ENCODE measurements around the gene NOTCH3.

NOTCH3 gene

DNA sequence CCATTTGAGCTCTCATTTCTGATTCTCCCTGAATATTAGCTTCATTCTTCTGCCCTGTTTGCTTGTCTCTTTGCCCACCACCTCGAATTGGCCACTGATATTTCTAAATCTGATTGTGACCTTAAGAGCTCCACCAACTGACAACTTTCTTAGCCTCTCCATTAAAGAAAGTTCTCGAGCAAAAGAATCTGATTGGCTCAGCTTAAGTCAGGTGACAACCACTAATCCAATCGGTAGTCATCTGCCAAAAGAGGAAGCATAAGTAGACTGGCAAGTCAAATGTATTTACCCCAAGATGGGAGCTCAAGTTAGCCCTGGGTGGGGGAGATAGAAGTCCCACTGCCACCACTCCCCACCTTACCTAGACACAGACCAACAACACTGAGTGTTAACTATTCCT lies 41.5 kb downstream of the NOTCH3 start:
- no peak for DNase-seq

DNA sequence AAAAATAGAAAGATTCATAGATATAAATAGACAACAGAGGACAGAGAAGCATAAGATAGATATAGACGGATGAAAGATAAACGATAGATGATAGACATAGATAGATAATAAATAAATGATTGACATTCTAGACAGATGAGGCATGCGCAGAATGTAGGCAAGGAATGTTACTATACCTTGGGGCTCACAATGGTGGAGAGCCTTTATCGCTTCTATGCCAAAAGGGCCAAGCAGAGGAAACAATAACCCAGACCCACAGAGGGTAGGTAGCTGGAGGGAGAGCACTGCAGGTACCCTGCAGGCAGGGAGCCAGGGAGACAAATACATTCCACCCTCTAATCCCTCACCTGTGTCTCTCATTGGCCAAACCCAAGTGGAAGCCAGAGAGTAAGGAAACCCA lies 44.4 kb downstream of the NOTCH3 start:
- DNase-seq = no peak

DNA sequence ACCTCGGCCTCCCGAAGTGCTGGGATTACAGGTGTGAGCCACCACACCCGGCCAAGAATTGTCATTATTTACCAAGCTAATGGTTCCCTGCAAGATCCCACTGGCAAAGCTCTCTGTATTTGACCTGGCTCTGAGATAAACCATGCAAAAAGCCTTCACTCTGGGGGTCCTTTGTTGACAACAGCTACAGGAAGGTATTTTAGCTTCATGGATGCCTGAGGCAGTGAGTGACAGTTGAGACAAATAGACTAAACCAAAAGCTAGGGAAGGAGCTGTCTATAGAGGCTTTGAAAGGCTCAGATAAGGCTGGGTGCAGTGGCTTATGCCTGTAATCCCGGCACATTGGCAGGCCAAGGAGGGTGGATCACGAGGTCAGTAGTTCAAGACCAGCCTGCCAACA lies 45.5 kb downstream of the NOTCH3 start:
- DNase-seq = no peak

DNA sequence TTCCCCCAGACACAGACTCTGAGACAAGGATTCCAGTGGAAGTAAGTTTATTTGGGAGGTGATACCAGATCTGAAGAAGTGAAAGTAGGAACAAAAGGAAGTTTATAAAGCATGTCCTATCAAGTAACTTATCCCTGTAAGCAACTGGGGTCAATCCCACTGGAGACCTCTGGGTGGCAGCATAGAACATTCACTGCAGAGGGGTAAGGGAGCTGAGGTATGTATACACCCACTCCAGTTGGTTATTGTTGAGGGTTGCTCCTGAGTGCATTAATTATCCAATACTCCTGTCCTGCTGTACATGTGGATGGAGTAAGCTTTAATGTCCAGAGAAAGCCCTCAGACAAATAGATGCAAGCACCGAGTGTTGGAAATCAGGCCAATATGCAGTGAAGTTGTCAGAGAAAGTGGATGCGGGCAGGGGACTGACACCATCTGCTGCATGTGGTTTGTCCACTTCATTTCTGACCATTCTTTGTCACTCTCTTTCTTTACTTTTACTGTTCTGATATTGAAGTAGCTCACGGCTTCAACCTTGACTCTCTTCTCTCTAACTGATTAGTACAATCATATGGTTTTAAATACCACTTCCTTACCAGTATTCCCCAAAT lies 46.7 kb downstream of the NOTCH3 start:
- no peak for DNase-seq

DNA sequence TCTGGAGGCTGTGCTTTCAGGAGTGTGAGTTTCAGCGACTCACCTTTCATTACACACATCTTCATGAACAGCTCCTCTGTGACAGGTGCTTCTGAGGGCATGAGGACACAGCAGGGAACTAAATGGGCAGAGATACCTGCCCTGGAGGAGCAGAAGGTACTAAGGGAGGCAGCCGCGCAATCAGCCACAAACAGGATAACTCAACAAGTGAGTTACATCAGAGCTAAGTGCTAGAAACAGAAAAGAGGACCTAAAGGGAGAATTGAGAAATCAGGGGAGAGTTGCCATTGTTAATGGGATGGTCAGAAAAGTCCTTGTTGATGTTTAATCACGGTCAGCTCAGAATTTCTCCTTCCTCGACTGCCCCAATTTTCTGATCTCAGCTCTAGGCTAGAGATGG lies 51.1 kb downstream of the NOTCH3 start:
- no peak for DNase-seq

DNA sequence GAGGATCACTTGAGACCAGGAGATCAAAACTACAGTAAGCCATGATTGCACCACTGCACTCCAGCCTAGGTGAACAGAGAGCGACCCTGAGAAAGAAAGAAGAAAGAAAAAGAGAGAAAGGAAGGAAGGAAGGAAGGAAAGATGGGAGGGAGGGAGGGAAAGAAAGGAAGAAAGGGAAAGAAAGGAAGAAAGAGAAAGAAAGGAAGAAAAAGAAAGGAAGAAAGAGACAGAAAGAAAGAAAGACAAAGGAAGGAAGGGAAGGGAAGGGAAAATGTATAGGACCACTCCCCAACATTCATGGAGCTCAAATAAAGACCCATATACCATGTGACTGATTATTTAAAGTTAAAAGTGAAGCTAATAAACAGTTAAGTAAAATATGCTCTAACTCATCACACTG lies 53.7 kb downstream of the NOTCH3 start:
- no peak for DNase-seq

DNA sequence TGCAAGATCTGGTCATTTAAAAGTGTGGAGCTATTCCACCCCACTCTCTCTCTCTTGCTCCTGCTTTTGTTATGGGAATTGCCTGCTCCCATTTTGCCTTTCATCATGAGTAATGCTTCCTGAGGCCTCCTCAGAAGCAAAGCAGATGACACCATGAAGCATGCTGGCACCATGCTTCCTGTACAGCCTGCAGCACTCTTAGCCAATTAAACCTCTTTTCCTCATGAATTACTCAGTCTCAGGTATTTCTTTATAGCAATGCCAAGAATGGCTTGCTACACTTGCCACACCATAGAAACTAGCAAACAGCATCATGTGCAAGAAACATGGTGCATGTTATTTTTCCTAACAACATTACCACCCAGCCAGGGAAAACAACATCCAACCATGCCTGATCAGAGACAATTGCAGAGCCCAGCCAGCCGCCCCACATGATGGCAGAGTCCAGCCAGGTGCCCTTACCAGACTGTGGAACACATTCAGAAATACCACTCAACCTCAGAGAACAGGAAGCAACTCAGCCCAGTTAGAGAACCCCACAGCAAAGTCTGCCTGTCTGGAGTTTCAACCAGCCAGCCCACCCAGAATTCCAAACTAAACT lies 56.6 kb downstream of the NOTCH3 start:
- DNase-seq = no peak

DNA sequence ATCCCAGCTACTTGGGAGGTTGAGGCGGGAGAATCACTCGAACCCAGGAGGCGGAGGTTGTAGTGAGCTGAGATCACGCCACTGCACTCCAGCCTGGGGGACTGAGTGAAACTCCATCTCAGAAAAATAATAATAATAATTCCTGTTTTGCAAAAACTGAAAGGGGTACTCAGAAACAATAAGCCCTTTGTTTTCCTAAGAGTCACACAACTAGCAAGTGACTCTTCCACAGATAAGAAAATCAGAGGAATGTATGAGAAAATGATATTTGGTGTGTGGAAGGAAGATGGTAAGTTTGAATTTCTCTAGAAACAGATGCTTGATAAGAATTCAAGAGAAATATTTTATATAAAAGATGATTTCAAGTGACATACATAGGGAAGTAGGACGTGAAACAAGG lies 58.5 kb downstream of the NOTCH3 start:
- no peak for DNase-seq

DNA sequence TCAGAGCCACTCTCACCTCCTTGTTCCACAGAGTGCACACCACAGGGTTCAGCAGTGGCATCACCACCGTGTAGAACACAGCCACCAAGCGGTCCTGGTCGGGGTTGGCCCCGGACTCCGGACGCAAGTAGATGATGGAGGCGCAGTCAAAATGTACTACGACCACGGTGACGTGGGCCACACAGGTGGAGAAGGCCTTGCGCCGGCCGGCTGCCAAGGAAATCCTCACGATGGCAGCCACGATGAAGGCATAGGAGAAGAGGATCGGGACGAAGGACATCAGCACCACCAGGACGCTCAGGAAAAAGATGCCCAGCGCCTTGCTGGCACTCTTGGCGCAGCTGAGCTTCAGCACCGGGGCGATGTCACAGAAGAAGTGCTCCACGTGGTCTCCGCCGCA lies 59.7 kb downstream of the NOTCH3 start:
- DNase-seq = no peak

DNA sequence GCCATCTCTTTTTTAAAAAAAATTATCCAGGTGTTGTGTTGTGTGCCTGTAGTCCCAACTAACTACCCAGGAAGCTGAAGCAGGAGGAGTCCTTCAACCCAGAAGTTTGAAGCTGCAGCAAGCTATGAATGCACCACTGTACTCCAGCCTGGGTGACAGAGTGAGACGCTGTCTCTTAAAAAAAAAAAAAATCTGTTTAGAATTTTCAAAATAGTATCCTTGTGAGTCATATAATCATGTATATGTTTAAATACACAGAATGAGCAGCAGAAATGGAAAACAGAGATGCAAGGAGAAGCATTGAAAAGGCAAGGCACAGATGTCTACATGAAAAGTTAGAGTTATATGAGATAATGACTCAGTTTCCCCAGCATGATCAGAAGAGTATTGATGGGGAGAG lies 62.4 kb downstream of the NOTCH3 start:
- no peak for DNase-seq

DNA sequence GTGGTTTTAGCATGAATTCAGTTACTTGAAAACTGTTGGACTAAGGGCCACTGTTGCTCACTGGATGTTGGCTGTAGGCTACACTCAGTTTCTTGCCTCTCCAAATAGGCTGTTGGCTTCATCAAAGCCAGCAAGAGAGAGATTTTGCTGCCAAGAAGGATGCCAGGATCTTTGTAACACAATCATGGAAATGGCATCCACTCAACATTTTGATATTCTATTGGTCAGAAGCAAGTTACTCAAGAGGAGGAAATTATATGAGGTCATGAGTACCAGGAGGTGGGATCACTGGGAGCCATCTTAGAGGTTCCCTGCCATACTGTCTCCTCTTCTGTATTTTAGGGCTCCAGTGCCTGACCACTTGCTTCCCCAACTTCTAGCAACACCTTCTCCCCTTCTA lies 63.0 kb downstream of the NOTCH3 start:
- DNase-seq = no peak

DNA sequence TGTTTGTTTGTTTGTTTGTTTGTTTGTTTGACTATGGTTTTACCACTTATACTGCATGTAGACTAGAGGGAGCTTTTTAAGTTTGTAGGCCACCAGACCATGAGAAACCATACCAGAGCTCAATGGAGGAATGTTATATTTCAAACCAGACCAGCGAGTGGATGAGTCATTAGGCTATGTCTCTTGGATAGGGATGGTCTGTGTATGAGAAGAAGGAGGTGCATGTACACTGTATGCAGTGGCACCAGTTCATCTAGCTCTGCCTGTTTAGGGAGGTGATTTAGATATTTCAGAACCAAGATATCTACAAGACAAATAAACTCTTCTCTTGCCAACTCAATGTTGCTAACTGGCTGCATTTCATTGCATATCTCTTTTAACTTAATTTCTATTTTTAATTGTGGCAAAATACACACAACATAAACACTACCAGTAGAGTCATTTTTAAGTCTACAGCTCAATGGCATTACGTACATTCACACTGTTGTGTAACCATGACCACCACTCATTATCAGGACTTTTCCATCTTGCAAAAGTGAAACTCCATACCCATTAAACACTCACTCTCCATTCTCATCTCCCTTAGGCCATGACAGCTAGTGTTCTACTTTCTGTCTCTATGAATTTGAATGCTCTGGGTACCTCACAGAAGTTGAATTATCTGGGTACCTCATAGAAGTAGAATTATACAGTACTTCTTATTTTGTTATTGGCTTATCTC lies 64.4 kb downstream of the NOTCH3 start:
- DNase-seq = no peak

DNA sequence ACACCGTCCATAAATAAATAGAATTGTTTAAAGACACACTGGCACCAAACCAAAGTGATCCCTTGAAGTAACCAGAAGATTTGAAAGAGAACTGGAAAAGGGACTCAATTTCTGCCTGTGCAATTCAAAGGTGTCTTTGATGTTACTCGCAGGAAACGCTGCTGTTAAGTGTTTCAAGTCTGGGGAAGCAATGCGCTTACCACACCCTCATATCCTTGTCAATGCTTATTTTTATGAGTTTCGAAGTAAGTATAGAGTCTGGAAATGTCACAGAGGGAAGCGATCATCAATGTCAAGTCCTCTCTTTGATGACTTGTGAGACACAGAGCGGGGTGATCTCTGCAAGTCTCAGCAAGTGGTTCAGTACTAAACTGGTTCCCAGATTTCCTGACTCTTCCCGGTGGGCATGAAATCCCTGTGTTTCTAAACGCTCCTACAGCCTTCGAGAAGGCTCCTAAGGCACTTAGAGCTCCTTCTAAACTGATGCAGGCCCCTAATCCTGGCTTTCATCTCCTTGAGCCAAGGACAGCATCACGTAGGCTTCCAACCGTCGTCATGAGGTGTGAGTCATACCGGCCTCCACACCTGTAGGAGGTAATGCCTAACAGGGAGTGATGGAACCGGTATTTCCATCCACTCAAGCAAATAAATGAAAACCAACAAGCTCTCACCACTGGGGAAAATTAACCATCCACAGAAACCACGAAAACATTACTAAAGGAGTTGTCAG lies 70.8 kb downstream of the NOTCH3 start:
- no peak for DNase-seq

DNA sequence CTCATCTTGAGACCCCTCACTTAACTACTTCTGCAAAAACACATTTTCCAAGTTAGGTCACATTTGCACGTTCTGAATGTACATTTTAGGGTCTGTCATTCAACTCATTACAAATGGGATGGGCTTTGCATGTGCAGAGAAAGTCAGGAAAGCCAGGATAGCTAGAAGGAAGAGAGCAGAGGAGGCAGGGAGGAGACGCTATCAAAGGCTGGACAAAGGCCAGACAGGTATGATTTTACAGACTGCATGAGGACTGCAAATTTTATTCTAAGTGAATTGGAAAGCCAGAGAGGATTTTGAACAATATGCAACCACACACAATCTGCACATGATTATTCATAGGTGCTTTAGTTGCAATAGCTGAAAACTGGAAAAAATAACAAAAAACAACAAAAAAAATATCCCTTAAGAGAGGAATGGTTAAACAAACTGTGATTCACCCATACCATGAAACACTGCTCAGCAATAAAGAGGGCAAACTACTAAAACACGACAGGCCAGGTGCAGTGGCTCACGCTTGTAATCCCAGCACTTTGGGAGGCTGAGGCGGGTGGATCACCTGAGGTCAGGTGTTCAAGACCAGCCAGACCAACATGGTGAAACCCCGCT lies 72.5 kb downstream of the NOTCH3 start:
- no peak for DNase-seq

DNA sequence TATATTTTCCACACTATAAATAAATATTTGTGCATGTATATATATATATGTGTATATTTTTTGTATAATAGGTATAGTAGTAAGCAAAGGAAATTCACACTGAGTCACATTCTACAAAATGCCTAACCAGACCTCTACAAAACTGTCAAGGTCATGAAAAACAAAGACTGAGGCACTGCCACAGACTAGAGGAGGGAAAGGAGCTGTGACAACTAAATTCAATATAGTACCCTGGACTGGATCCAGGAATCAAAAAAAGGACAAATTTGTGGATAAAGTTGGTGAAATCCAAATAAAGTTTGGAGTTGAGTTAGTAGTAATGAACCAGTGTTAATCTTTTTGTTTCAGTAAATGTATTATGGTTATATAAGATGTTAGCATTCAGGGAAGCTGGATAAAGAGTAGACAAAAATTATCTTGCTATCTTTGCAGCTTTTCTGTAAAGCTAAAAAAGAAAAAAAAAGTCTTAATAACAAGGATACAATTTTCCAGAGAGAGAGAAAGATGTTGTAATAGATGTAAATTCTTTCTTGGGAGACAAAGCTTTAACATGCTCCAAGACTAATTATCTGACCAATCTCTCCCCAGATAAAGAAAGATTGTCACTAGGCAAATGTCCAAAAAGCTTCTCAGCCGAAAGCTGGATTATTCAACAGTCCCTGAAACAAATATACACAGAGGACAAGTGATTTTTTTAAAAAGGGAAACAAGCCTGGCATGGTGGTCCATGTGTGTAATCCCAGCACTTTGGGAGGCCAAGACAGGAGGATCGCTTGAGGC lies 74.5 kb downstream of the NOTCH3 start:
- DNase-seq = no peak

DNA sequence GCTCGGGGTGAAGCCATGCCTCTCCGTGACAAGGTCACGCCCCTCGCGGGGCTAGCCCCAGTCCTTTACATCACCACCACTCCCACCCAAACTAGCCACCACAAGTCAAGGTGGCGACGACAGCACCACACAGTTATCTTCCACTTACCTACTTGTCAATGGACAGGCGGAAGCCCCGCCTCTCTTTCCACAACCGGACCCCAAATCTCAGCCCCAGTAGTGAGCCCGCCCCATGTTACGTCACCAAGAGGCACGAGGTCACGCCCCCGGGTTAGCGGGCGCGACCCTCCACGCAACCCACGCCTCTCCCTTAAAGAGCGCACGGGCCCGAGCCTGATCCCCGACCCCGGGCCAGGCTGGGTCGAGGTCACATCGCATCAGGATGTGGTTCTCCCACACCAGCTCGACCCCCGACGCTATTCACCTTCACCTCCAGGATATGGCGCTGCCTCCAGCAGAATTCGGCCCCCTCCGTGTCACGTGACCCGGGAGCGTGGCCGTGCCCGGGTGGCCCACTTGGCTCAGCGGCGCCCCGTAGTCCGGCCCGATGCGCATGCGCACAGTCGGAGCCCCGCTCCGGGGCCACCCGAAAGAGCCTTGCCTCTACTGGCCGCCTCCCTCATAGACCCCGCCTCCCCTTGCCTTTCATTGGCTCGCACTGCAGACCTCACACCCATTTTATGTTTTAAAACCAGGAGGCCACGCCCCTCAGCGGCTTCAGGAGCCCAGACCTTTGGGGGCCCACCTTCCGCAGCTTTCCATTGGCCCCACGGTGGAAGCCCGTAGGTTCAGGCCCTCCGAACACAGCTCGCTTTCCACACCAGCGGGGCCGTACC lies 75.3 kb downstream of the NOTCH3 start:
- peak; percentile 95 for DNase-seq

DNA sequence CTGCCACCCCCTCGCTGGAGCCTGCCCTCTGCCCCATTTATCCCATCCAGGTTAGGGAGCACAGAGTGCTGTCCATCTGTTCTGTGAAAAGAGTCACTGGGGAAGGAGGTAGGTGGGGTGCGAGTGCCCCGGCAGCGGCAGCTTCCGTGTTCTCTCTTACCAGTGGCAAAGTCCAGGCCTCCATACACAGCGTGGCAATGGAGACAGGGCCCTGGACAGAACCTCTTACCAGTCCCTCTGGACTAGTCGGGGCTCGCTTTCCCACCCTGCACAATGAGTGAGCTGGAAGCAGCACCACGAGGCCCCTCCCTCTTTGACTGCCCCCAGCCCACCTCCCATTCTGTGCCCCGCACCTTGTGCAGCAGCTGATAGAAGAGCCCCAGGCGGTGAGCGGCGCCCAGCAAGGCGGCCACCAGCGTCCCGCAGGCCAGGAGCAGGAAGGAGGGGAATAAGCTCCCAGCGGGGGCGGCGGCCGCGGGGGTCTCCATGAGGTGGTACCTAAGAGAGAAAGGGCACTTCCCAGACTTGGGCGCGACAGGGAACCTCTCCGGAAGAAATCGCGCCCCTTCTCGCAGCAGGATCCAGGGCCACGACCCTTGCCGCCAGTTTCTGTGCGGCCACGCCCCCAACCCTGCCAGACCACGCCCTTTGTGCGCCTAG lies 76.1 kb downstream of the NOTCH3 start:
- DNase-seq = no peak

DNA sequence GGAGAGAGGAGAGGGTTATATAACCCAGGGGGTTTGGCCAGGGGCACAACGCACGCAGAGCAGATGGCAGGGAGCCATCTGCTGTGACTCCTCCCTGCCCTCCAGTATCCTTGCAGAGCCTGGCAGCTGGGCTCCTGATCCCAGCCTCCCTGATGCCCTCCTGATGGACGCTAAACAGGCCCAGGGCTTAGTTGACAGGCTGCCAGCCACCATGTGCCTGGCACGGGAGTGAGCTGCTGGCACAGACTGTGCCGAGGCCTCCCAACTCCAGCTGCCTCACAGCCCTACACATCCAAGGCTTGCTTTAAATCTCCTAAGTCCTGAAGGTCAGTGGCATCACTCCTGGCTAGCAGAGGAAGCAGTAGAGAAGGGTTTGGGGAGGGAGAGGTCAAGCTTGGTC lies 76.9 kb downstream of the NOTCH3 start:
- no peak for DNase-seq

DNA sequence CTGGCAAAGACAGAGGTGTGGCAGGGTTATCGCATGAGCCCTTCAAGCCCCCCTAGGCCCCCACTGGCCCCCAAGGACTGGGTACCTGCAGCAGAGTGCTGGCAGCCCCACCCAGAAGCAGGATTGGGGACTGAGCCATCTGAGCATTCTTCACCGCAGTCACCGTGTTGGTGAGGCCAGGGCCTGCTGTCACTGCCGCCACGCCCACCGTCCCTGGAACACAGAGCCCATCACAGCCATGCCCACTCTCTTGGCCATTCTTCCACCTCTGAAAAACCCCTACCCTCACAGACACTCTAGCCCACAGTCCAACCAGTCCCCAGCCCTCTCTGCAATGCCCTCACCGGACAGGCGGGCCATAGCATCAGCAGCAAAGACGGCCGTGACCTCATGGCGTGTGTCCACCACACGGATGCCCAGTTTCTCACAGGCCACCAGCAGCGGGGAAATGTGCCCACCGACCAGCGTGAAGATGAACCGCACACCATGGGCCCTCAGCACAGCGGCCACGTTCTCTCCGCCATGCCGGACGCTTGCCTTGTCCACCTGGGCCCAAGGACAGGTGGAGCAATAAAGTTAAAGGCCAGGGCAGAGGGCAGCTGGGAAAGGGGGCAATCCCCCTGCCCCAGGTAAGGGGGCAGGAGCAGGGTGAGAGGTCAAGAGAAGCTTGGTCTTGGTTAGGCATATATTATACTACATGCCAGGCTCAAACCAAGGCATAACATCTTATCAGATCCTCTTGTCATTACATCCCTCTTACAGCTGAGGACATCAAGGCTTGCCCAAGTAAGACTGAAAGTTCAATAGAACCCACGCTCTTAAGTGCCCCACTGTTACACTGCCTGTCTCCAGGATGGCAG lies 77.5 kb downstream of the NOTCH3 start:
- DNase-seq = no peak

Data from NCI-H1048 (cell line).